GM18502 (cell line): ENCODE results near the gene YPEL3.
A peak's percentile ranks its signal among the peaks of the same experiment; 100 is the strongest.
"Not testable (repeated sequence)": the region's sequence is repeated elsewhere in the genome, so short reads cannot be mapped to it uniquely, and the experiment has no call there.

Source experiments
- ATAC-seq: cut with Tn5 transposase; IDR thresholded peaks from one replicate; pipeline ENCODE4 v1.9.1; 2021; ENCODE audit warnings: mild to moderate bottlenecking; ENCODE audit not compliant: unreplicated experiment, poor library complexity

YPEL3 gene

DNA sequence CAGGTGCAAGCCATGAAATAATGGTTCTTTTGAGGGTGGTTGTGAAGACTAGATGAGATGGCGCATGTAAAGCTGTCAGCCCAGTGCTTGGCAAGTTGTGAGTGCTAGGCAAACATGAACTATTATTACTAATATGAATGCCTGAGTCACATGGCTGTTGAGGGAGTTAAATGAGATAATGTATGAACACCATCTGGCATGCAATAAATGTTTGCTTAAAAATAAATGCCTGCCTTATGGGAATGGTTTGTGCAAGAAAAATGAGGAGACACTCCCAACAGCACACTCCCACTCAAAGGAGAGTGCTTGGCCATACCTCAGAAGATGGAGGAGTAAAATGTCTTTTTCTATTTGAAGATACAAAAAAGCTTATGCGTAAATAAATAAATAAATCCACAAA lies 23.4 kb upstream of the YPEL3 start:
- no peak for ATAC-seq

DNA sequence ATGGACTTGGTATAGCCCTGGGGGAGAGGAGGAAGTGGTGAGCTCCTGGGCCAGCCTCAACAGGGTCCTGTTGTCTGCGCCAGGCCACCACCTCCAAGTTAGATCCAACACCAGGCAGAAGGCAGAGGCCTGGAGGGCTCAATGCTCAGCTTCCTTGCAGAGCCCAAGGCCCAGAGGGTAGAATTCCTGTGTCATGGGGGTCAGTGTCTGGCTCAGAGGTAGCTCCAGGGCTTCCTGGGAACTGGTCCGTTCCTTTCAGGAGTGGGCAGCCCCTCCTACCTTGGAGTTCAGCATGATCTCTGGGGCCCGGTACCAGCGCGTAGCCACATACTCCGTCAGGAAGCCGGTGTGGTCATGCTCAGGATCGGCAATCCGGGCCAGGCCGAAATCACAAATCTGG lies 21.8 kb upstream of the YPEL3 start:
- ATAC-seq, result no peak

DNA sequence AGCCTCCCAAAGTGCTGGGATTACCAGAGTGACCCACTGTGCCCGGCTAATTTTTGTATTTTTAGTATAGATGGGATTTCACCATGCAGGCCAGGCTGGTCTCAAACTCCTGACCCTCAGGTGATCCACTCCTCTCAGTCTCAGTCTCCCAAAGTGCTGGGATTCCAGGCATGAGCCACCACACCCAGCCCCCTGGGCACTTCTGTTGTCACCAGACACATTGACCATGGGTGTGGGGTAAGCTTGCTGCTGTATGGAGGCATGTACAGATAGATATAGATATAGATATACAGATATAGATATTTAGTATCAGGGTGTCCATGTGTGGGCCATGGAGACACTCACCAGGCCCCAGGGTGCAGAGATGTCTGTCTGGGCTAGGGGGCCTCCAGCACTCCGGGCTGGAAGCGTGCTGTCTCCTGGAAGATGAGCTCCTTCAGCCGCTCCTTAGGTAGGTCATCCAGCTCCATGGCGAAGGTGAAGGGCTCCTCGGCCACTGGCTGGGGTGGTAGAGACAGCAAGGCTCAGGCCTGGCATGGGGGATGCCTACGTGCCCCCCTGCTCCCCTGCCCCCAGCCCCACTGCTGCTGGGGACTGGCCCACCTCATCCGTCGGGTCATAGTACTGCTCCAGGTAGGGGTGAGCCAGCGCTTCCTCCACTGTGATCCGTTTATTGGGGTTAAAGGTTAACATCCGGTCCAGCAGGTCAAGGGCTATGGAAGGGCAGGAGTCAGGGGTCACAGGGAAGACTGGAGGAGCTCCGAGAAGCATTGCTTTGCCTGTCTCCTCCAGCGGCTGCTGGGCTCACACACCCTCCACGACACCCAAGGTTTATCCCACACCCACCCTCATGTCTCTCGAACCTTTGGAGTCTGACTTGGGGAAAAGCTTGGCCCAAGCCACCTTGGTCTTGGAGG lies 20.5 kb upstream of the YPEL3 start:
- no peak for ATAC-seq

DNA sequence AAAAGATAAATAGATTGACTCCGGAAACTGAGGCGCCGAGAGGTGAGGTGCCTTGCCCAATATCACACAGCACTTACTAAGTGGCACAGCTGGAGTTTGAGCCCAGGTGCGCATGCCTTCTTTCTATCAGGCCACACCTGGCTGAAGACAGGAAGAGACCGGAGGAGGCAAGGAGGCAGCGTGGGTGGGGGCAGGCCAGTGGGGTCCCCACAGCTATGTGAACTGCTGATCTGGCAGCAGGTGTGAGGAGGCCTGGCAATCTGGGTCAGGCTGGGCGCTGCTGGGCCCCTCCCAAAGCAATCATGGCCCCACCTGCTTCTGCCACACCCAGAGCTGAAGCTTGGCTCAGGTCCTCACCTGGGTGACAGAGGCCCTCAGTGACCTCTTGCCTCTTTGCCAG lies 19.2 kb upstream of the YPEL3 start:
- ATAC-seq, result no peak

DNA sequence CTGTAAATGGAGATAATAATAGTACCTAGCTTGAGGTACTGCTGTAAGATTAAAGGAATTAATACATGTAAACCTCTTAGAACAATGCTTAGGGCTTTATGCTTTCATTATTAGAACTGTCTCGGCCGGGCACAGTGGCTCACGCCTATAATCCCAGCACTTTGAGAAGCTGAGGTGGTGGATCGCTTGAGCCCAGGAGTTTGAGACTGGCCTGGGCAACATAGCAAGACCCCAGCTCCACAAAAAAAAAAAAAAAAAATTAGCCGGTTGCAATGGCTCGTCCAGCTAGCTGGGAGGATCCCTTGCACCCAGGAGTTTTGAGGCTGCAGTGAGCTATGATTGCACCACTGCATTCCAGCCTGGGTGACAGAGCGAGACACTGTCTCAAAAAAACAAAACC lies 18.8 kb upstream of the YPEL3 start:
- ATAC-seq, result not testable (repeated sequence)

DNA sequence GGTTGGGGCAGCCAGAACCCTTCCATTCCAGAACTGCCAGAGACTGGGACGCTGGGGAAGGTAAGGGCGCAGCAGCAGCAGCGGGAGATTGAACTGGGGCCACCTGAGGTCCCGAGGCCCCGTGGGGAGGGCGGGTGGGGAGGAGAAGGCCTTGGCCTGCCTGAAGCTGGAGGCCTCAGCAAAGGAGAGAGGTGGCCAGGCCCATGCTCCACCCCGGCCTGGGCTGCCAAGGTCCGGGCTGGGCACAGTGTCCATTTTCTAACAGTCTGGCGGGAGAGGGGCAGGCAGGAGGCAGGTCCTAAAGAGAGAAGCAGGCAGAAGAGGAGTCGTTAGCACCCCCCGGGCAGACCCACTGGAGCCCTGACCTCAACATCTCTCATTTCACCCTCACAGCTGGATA lies 18.4 kb upstream of the YPEL3 start:
- ATAC-seq, result no peak

DNA sequence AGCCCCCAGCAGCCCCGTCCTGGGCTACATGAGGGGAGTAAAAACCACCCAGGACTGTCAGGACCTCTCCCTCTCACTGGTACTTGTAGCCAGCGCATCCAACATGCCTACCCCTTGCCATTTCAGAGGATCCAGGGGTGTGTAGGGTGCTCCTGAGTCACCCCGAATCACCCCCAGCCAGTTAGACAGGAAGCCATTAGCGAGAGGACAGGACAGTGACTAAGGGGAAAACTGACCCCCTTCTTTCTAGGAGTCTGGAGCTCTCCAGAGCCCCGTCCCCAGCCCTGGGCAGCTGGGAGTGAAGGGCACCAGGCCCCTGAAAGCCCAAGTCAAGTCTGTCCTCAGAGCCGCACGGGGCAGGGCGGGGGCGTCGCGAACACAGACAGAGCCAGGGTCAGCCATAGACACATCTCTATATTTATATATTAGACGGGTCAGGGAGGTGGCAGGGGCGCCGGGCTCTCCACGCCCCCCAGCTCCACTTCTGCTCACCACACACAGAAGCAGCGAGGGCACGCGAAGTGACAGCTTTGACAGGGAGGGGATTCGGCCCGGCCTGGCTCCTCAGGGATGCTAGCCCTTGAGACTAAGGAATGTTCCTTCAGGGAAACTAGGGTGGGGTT lies 17.8 kb upstream of the YPEL3 start:
- no peak for ATAC-seq

DNA sequence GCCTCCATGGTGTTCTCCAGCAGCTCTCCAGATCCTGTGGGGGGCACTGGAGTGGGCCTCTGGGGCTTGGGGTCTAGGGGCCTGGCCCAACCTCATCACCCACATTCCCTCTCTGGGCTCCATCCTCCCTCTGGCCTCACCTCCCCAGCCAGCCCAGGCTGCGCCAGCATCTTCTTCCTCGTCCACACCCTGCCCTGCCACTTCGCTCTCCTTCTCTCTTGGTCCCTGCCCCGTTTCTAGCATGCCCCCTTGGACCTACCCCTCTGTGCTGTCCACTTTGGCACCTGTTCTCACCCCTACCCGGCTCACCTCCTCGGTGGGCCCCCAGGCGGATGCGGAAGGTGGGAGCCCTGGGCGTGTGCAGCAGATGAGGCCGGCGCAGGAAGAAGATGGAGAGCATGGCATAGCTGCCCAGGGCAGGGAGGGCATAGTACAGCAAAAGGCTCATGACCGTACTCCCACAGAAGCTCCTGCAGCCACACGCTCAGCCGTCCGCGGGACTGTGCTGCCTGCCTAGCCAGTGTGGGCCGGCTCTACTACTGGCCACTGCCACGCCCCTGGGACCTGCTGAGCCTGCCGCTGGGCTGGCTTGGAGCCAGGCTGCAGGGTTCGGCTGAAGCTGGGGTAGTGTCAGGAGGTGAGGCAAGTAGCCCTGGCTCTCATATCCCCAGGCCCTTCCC lies 17.2 kb upstream of the YPEL3 start, which contains the start of gene GDPD3:
Gene GDPD3 (minus strand): TSS at position 507 of the 680 bp plus-strand sequence. CDS start 59 bp downstream, at position 448.
- no peak for ATAC-seq

DNA sequence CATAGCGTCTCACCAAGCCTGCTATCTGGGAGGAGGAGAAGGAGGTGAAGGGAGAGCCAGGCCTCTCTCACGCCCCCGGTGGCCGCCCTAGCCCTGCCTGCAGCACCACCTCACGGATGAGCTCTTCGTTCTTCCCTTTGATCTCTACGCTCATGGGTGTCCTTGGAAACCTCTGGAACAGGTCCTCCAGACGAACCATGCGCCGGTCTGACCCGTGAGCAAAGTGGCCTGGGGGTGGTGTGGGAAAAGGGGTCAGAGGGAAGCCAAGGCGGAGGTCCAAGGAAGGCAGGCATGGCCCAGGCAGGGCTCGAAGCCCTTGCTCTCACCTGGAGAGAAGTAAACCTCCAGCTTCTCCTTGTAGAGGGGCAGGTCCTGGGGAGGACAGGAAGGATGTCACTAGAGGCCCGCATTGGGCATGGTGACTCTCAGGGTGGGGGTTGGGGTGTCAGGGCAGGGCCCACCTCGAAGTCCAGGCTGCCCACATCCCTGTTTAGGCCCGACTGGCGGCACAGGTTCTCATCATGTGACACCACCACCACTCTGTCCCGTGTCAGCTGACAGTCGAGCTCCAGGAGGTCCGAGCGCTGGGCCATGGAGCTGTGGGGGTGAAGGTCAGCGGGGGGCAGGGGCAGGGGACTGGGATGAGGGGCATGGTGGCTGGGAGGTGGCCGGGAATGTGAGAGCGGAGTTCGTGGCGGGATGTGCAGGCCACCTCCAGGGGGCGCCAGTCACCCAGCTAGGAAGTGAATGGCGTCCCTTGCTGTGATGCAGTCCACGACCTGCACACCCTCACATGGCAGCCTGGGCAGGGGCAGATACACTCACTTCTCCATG lies 16.4 kb upstream of the YPEL3 start:
- no peak for ATAC-seq

DNA sequence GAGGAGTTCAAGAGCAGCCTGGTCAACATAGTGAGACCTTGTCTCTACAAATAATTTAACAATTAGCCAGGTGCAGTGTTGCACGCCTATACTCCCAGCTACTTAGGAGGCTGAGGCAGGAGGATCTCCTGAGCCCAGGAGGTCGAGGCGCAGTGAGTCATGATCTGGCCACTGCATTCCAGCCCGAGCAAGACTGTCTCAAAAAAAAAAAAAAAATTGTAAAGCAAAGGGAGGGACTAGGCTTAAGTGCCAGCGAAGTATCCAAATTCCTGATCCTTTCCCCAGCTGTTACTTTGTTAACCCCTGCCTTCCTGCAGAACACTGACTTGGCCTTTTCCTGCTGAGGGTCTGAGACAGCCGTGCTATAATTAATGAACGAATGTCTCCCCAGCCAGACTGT lies 14.6 kb upstream of the YPEL3 start:
- ATAC-seq, result no peak

DNA sequence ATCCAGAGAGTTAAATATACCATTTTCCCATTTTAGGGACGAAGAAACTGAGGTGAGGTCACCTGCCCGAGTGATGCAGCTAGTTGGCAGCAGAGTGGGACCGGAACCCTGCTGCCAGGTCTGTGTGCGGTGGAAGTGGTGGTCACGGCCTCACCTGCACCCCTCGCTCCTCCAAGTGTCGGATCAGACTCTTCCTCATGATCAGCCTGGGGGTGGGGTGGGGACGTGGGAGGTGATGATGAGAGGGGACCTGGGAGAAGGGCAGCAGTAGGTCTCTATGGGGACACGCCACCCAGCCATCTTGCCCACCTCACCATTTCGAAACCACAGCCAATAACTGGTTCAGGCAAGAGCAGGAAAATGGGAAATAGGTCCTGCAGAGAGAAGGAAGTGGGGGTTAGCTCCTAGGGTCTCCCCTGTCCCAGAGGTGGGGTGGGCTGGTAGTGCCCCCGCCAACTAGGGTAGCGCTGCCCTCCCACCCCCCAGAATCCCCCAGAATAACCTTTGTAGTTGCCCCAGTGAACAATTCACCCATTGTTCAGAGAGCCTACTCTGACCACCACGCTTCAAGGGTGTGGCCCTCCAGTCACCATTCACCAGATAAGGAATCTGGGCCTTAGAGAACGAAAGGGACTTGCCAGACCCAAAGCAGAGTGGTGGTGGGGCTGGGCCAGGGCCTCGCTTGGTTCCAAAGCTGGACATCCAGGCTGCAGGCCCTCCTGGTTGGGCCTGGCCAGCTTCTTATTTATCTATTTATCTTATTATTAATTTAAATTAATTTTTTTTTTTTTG lies 12.2 kb upstream of the YPEL3 start:
- no peak for ATAC-seq

DNA sequence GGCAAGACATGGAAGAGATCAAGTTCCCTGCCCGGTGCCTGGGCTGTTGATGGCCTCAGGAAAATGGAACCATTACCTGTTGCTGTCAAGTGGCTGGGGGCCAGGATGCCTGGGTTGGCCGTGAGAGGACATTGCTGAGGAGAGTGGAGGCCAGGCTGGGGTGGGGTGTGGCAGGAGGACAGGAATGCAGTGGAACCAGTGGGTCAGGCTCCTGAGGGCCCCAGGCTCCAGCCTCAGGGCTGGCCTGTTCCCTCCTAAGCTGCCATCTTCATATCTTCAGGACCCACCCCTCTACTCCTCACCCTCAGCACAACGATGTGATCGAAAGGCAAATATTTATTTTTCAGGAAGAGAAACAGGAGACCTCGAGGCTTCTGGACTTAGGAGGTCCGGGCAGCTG lies 8.5 kb upstream of the YPEL3 start:
- no peak for ATAC-seq

DNA sequence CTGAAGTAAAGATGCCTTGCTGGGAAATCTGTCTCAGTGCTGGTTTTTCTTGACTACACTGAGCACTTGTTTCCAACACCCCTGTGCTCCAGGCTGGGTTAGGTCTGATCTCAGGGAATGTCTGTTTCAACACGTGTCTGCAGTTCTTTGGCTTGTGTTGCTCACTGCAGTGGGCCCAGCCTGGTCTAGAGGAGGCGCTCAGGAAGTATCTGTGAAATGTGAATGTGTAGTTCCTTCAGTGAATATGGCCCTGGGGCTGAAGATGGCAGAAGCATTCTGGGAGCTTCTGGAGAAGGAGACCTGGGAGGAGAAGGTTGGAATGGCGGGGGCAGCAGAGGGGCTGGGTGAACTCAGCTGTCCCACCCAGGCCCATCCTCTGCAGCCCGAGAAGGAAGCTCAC lies 8.1 kb upstream of the YPEL3 start:
- no peak for ATAC-seq

DNA sequence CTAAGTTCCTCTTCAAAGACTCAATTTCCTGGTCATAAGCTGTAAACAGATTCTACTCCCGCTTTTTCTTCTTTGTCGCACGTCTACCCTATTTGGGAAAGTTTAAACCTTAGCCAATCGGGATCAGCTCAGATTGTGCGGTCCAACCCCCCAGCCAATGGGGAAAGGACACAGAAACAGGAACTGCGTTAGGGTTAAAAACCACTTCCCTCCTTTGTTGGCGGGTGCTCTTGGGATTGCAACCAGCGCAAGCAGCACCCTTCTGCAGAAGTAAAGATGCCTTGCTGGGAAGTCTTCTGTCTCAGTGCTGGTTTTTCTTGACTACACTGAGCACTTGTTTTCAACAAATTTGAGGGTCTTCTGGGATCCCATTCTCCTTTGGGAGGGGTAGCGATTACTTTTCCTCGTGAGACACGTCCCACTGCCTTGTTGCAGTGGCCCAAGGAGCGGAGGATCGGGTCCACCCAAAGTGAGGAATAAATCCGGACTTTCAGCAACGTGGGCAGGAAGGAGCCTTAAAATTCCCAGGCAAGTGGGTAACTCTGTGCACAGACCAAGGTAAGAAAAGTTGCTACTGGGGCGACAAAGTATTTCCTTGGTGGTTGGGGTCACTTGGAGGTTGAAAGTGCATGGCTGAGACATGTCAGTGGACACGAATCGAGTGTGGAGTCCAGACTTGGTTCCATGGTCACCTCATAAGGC lies 1.0 kb upstream of the YPEL3 start:
- no peak for ATAC-seq

DNA sequence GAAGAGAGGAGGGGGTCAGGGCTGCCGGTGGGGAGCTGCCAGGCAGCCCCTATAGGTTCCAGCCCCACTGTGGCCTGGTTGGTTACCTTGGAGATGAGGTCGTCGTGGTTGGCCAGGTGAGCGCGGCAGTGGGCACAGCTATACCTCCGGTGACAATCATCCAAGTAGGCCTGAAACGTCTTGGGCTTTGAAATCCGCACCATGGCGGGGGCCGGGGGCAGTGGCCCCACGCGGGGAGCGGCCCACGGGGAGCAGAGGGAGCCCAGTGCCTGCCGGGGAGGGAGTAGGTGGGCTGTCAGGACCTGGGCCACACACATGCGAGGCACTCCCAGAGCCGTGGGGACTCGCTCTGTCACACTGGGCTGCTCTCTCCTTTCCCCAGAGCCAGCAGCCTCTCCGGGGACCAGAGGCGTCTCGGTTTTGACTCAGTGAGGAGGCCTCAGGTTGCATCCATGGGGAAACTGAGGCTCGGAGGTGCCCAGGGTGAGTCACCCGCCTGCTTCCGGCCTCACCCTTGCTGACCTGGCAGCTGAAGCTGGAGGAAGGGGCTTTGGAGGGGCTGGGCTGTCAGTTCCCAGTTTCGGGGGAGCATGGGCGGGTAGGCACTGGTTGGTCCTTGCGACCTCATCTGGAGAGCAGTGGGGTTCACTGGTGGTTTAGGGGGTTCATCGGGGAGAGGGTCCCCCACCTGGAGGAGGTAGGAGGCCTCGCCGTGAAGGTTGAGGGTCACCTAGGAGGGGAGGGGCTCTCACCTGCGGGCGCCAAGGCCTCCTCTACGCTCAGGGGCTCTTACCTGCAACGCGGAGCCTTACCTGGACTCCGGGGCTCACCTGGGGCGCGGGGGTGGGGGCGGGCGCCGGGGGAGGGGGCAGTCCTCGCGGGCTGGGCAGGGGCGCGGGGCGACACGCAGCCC lies 591 bp downstream of the YPEL3 start:
- ATAC-seq, result no peak

DNA sequence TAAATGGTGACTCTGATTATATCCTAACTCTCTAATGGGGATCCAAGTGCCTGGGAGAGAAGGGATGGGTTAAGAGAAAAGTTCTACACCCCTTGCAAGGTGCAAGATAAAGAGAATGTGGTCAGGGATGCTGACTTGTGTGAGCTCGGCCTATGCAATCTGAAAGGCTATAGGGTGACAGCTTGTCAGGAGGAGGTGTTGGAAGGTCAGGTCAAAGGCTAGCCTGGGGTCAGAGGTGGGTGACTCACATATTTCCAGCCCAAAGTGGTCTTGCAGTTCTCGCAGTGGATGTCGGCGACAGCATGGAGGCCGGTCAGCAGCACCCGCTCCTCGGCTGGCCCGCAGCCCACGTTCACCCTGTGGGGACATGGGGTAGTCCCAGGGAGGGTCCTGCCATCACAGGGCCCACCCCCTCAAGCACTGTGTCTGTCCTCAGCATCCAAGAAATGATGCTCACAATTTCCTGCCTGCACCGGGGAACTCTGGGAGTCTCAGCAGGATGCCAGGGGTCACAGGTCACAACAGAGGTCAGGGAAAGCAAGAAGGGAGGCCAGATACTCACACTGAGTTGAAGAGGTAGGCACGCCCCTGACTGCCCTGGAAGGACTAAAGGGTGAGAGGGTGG lies 1.4 kb downstream of the YPEL3 start:
- no peak for ATAC-seq

DNA sequence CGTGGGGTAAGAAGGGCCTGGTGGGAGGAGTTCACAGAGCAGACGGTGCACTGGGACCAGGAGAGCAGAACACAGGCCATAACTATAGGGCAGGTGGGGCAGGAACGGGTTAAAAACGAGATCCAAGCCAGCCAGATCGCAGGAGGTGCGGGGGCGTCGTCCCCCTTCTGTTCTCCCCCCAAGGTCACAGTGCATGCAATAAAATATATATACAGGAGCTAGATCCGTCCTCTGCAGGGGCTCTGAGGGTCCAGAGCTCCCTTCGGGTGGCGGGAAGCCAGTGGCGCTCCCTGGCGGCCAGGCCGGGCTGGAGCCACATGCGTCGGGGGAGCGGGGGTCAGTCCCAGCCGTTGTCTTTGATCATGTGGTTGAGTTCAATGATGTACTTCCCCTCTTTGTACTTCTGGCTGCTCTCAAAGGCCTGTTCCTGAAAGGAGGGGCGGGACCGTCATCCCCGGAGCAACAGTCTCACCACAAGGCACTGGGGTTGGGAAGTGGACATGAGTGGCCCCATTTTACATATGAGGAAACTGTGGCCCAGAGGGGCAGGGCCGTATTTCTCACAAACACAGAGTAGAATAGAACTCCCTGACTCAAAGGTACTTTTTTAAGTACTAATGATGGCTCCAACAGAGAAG lies 3.5 kb downstream of the YPEL3 start:
- ATAC-seq, result peak; percentile 41
